H1 (cell line): ENCODE measurements around the gene PAN2. TPM values are rescaled to one million over a fixed set of nuclear protein-coding genes. Genes with fewer than 3 reads are reported as not detected.

Experiments
- CTCF ChIA-PET: fragments of 300-600 bp; sonication (Branson Sonifier 250); formaldehyde crosslinking; loops from one replicate; lab custom pipeline; 2021; ENCODE audit not compliant: partially characterized antibody; lab: Charles Lee
- POLR2A ChIA-PET: fragments of 300-600 bp; sonication (Branson Sonifier 250); formaldehyde crosslinking; loops from one replicate; lab custom pipeline; 2021; ENCODE audit warnings: inconsistent platforms; ENCODE audit not compliant: partially characterized antibody; lab: Charles Lee
- DNase-seq, 2 experiments: peaks; one replicate each; pipeline versions ENCODE4 v3.0.0 to v3.0.0-alpha.2; 2010 to 2022; ENCODE audit warnings: low spot score in 2 of 2, low read depth in 1 of 2, mixed read lengths in 1 of 2
- FAIRE-seq: peaks from 2 replicates; lab custom pipeline; 2011; peaks lifted over from hg19 to GRCh38; lab: Jason Lieb, UNC
- H2AFZ ChIP-seq: 2 replicates; pipeline ENCODE4 v1.8.1; 2012; ENCODE audit warnings: low read length, inconsistent platforms
- H2AK5ac ChIP-seq: 2 replicates; pipeline ENCODE4 v1.6.1; 2013; ENCODE audit warnings: low read depth, low read length
- H2BK120ac ChIP-seq: replicated peaks from 2 replicates; pipeline ENCODE3; 2013; ENCODE audit warnings: low read depth, low read length, inconsistent platforms
- H2BK12ac ChIP-seq: 2 replicates; pipeline ENCODE4 v1.6.1; 2013; ENCODE audit warnings: low read depth, low read length
- H2BK15ac ChIP-seq: 2 replicates; pipeline ENCODE4 v1.6.1; 2013; ENCODE audit warnings: low read length
- H2BK20ac ChIP-seq: 2 replicates; pipeline ENCODE4 v1.6.1; 2013; ENCODE audit warnings: low read length
- H2BK5ac ChIP-seq: 2 replicates; pipeline ENCODE4 v1.6.1; 2013; ENCODE audit warnings: low read depth, low read length
- H3K14ac ChIP-seq: 2 replicates; pipeline ENCODE4 v1.6.1; 2013; ENCODE audit warnings: inconsistent platforms; ENCODE audit not compliant: insufficient read length
- H3K18ac ChIP-seq: 2 replicates; pipeline ENCODE4 v1.6.1; 2013; ENCODE audit warnings: low read length; ENCODE audit errors: extremely low read depth
- H3K23ac ChIP-seq: 2 replicates; pipeline ENCODE4 v1.6.1; 2013; ENCODE audit warnings: inconsistent platforms; ENCODE audit not compliant: insufficient read length
- H3K23me2 ChIP-seq: 2 replicates; pipeline ENCODE4 v1.6.1; 2013; ENCODE audit warnings: low read depth, low read length
- H3K27ac ChIP-seq: 2 replicates; pipeline ENCODE4 v1.6.1; 2011; ENCODE audit warnings: low read depth, low read length, inconsistent platforms
- H3K27me3 ChIP-seq, 4 experiments: replicated peaks in 1 of 4; 1 replicate in 1 of 4; 2 replicates in 3 of 4; pipeline versions ENCODE4 v1.6.1 to v1.8.1; 2011 to 2013; ENCODE audit warnings: low read length in 3 of 4, mild to moderate bottlenecking in 3 of 4, inconsistent platforms in 2 of 4, mixed read lengths in 2 of 4, moderate library complexity in 1 of 4; ENCODE audit not compliant: control insufficient read depth in 3 of 4, insufficient read depth in 3 of 4; ENCODE audit errors: extremely low read depth in 1 of 4
- H3K36me3 ChIP-seq, 4 experiments: 2 replicates each; pipeline versions ENCODE4 v1.6.1 to v1.8.1; 2011 to 2013; ENCODE audit warnings: mild to moderate bottlenecking in 4 of 4, low read length in 3 of 4, moderate library complexity in 2 of 4, control low read depth in 1 of 4, inconsistent platforms in 1 of 4; ENCODE audit not compliant: insufficient read depth in 4 of 4, control insufficient read depth in 2 of 4
- H3K4ac ChIP-seq: replicated peaks from 2 replicates; pipeline ENCODE3; 2013; ENCODE audit warnings: low read length, low read depth, mixed read lengths, inconsistent platforms; ENCODE audit not compliant: insufficient read length
- H3K4me1 ChIP-seq, 4 experiments: replicated peaks in 1 of 4; 1 replicate in 1 of 4; 2 replicates in 3 of 4; pipeline versions ENCODE4 v1.6.1 to v1.8.1; 2011 to 2013; ENCODE audit warnings: low read length in 3 of 4, inconsistent platforms in 2 of 4, mixed read lengths in 1 of 4; ENCODE audit not compliant: insufficient read depth in 4 of 4, control insufficient read depth in 3 of 4
- H3K4me2 ChIP-seq, 2 experiments: 2 replicates each; pipeline versions ENCODE4 v1.6.1 to v1.8.1; 2011 to 2013; ENCODE audit warnings: low read depth in 2 of 2, low read length in 2 of 2, control low read depth in 1 of 2, inconsistent platforms in 1 of 2, mild to moderate bottlenecking in 1 of 2; ENCODE audit not compliant: insufficient read depth in 1 of 2
- H3K4me3 ChIP-seq, 4 experiments: fragments of 200-600, 300-600 bp in 1 of 4; sonication (generic), shearing (Covaris generic), sonication (Bioruptor Twin) in 1 of 4; 2 replicates each; pipeline versions ENCODE4 v1.5.1 to v1.8.1; 2011 to 2016; ENCODE audit warnings: low read length in 4 of 4, low read depth in 3 of 4, control low read depth in 2 of 4, inconsistent platforms in 2 of 4, mild to moderate bottlenecking in 2 of 4, mixed read lengths in 1 of 4, moderate library complexity in 1 of 4; ENCODE audit not compliant: insufficient read depth in 2 of 4; ENCODE audit errors: extremely low read depth in 1 of 4
- H3K56ac ChIP-seq: replicated peaks from 2 replicates; pipeline ENCODE3; 2013; ENCODE audit warnings: low read depth, mild to moderate bottlenecking, mixed read lengths, low read length, inconsistent platforms; ENCODE audit not compliant: insufficient read length
- H3K79me1 ChIP-seq: 2 replicates; pipeline ENCODE4 v1.6.1; 2013; ENCODE audit warnings: low read depth, low read length, control low read depth
- H3K79me2 ChIP-seq, 2 experiments: 2 replicates each; pipeline versions ENCODE4 v1.6.1 to v1.8.1; 2012 to 2013; ENCODE audit warnings: low read length in 2 of 2, mild to moderate bottlenecking in 2 of 2, inconsistent platforms in 1 of 2; ENCODE audit not compliant: insufficient read depth in 2 of 2, control insufficient read depth in 1 of 2
- H3K9ac ChIP-seq, 4 experiments: replicated peaks in 1 of 4; 1 replicate in 1 of 4; 2 replicates in 3 of 4; pipeline versions ENCODE4 v1.6.1 to v1.8.1; 2011 to 2013; ENCODE audit warnings: low read depth in 3 of 4, low read length in 3 of 4, control low read depth in 2 of 4, mild to moderate bottlenecking in 2 of 4, moderate library complexity in 2 of 4, inconsistent platforms in 1 of 4; ENCODE audit errors: extremely low read depth in 1 of 4
- H3K9me3 ChIP-seq, 2 experiments: 2 replicates each; pipeline versions ENCODE4 v1.6.1 to v1.8.1; 2012 to 2013; ENCODE audit warnings: mild to moderate bottlenecking in 2 of 2, moderate library complexity in 2 of 2, control low read depth in 1 of 2, inconsistent platforms in 1 of 2, low read depth in 1 of 2, low read length in 1 of 2, mixed read lengths in 1 of 2; ENCODE audit not compliant: insufficient read depth in 2 of 2
- H4K20me1 ChIP-seq, 2 experiments: replicated peaks in 1 of 2; 2 replicates each; pipeline versions ENCODE3 to v1.8.1; 2011 to 2013; ENCODE audit warnings: inconsistent platforms in 2 of 2, low read length in 2 of 2, mild to moderate bottlenecking in 1 of 2; ENCODE audit not compliant: insufficient read depth in 2 of 2, control insufficient read depth in 1 of 2
- H4K5ac ChIP-seq: 2 replicates; pipeline ENCODE4 v1.6.1; 2013; ENCODE audit warnings: low read length, low read depth, mixed read lengths, inconsistent platforms; ENCODE audit not compliant: insufficient read length
- H4K8ac ChIP-seq: 2 replicates; pipeline ENCODE4 v1.8.0; 2013; ENCODE audit warnings: mild to moderate bottlenecking, moderate library complexity, low read length, inconsistent platforms; ENCODE audit not compliant: insufficient read depth; ENCODE audit errors: extremely low read depth
- H4K91ac ChIP-seq: replicated peaks from 2 replicates; pipeline ENCODE3; 2013; ENCODE audit warnings: low read length, mixed read lengths, inconsistent platforms; ENCODE audit not compliant: insufficient read length
- EP300 ChIP-seq, 2 experiments: IDR thresholded peaks; 1 replicate in 1 of 2; 2 replicates in 1 of 2; pipeline ENCODE4 v1.6.1; 2011 to 2012; ENCODE audit warnings: low read depth in 2 of 2, low read length in 2 of 2, mild to moderate bottlenecking in 2 of 2, borderline replicate concordance in 1 of 2, inconsistent platforms in 1 of 2, moderate library complexity in 1 of 2
- FOSL1 ChIP-seq: IDR thresholded peaks from 2 replicates; pipeline ENCODE4 v1.6.1; 2011; ENCODE audit warnings: mild to moderate bottlenecking, low read depth, low read length, moderate library complexity; ENCODE audit not compliant: insufficient read depth
- GABPA ChIP-seq: IDR thresholded peaks from 2 replicates; pipeline ENCODE4 v1.6.1; 2011; ENCODE audit warnings: mild to moderate bottlenecking, low read length, moderate library complexity, borderline replicate concordance; ENCODE audit not compliant: insufficient read depth
- HDAC2 ChIP-seq, 2 experiments: fragments of 300-600 bp in 1 of 2; sonication (generic) in 1 of 2; IDR thresholded peaks; 2 replicates each; pipeline ENCODE4 v1.6.1; 2011 to 2012; ENCODE audit warnings: low read depth in 2 of 2, low read length in 2 of 2, mild to moderate bottlenecking in 2 of 2, moderate library complexity in 2 of 2, borderline replicate concordance in 1 of 2, inconsistent platforms in 1 of 2
- RNF2 ChIP-seq: fragments of 200-900, 300-1000 bp; sonication (generic); IDR thresholded peaks from 2 replicates; pipeline ENCODE4 v1.7.1; 2016; ENCODE audit warnings: borderline replicate concordance, low read depth, mild to moderate bottlenecking, antibody characterized with exemption, low read length; ENCODE audit not compliant: poor library complexity, severe bottlenecking; ENCODE audit errors: missing control alignments
- SAP30 ChIP-seq: fragments of 300-600 bp; sonication (generic); IDR thresholded peaks from 2 replicates; pipeline ENCODE4 v1.7.1; 2012; ENCODE audit warnings: low read length, moderate library complexity, mild to moderate bottlenecking, inconsistent platforms; ENCODE audit not compliant: insufficient read depth, insufficient replicate concordance
- SIRT6 ChIP-seq: IDR thresholded peaks from one replicate; pipeline ENCODE4 v1.7.1; 2012; ENCODE audit warnings: low read length, inconsistent platforms
- SUZ12 ChIP-seq: fragments of 200-600 bp; sonication (generic); IDR thresholded peaks from 2 replicates; pipeline ENCODE4 v1.6.1; 2012; ENCODE audit warnings: mild to moderate bottlenecking, inconsistent platforms, low read length, moderate library complexity, mixed read lengths
- TBP ChIP-seq: IDR thresholded peaks from 2 replicates; pipeline ENCODE4 v1.6.1; 2011; ENCODE audit warnings: low read depth, low read length, improper control_type of control experiment
- TCF12 ChIP-seq: IDR thresholded peaks from 2 replicates; pipeline ENCODE4 v1.6.1; 2011; ENCODE audit warnings: low read depth, mild to moderate bottlenecking, low read length
- WGBS, 2 experiments: shearing (Covaris generic) in 1 of 2; methylation state at CpG; one replicate each; pipeline versions ENCODE4 v1.1.6 to v1.1.7; 2013 to 2015; ENCODE audit warnings: low lambda C conversion rate in 2 of 2, mixed read lengths in 2 of 2, inconsistent platforms in 1 of 2, low coverage in 1 of 2, missing lambda C conversion rate in 1 of 2; ENCODE audit not compliant: insufficient replicate concordance in 2 of 2, insufficient coverage in 1 of 2, insufficient read length in 1 of 2; ENCODE audit errors: extremely low coverage in 1 of 2, missing lambda C conversion rate in 1 of 2; 5-methylcytosine and 5-hydroxymethylcytosine counted together
- polyA plus RNA-seq, 7 experiments: library from polyadenylated mRNA; depleted of rRNA in 3 of 7; stranded (reverse) in 5 of 7; unstranded in 2 of 7; fragments of >200 nt in 5 of 7; fragments of 200-250 nt in 2 of 7; gene quantifications; 1 replicate in 5 of 7; 2 replicates in 1 of 7; 4 replicates in 1 of 7; pipeline versions ENCODE4 v1.2.1 to v1.2.3, GENCODE V29; 2011 to 2013; ENCODE audit warnings: missing spikeins in 2 of 7, mixed read lengths in 2 of 7
- total RNA-seq: library from RNA; stranded (reverse); fragmentation: NEBNext Ultra II Directional; extraction: Animal tissue kit (Norgen Biotek cat#: 25700); gene quantifications from 2 replicates; pipeline ENCODE4 v1.2.1, GENCODE V29; 2021

The PAN2 gene
- total and polyA plus RNA-seq, 2 of the 8 experiments (the other 6 are each of a cell fraction or from before 2014, with no cell fraction given) = 29.6 to 36.7 TPM

- Histone ChIP-seq H3K79me2 (no peaks in the 10 kb centered on the region), H3K4ac (no peak overlapping the region), H3K27ac (no peak overlapping the region), H2AK5ac (no peak overlapping the region), H2BK120ac (no peak overlapping the region), H4K20me1 (no peaks in the 10 kb centered on the region), H3K4me2 (no peak overlapping the region), H2BK20ac (no peak overlapping the region), H2AFZ (no peak overlapping the region), H3K79me1 (no peaks in the 10 kb centered on the region), H3K9me3 (no peaks in the 10 kb centered on the region), H4K8ac (no peak overlapping the region), H2BK12ac (no peak overlapping the region), H3K14ac (no peak overlapping the region), H3K4me3 (no peak overlapping the region), H3K18ac (no peak overlapping the region), H3K23me2 (no peaks in the 10 kb centered on the region), H3K23ac (no peak overlapping the region), H4K5ac (no peak overlapping the region), H3K4me1 (no peaks in the 10 kb centered on the region), H3K36me3 (peaks cover 5 to 63% (median 46%) of the 10 kb centered on the region in 4 experiments; a peak in 7 of 8 replicates), H4K91ac (no peak overlapping the region), H3K9ac (no peak overlapping the region), H2BK5ac (no peak overlapping the region), H2BK15ac (no peak overlapping the region), H3K56ac (no peak overlapping the region), H3K27me3 (no peaks in the 10 kb centered on the region)
- ChIA-PET POLR2A (interaction anchor here (0.6 to 1.9 kb wide), 6 partner anchors 8 to 142 kb away, joined by 3 to 6 read pairs (median 4); partner anchors contain the start of genes CNPY2 and TIMELESS), CTCF (interaction anchor here (1.0 to 2.1 kb wide), 2 partner anchors 10 to 188 kb away, joined by 3 to 12 read pairs; no protein-coding TSS in a partner anchor)
- WGBS, 2 experiments = 96% methylated on average over 7 of the region's 7 CpGs; no CpG with 5 or more reads in 1 of the 2 experiments
- FAIRE-seq (no peak), DNase-seq (no peak)
- no peak for TF ChIP-seq SAP30
- TF ChIP-seq GABPA = no peak
- TF ChIP-seq EP300 (IDR thresholded peaks at IDR 0.05; ENCODE audit: borderline replicate concordance in 1 of 2, low read depth in 2 of 2, low read length in 2 of 2) = no peak
- TF ChIP-seq FOSL1 = no peak
- TF ChIP-seq HDAC2 (IDR thresholded peaks at IDR 0.05; ENCODE audit: borderline replicate concordance in 1 of 2, low read depth in 2 of 2, low read length in 2 of 2) = no peak
- no peak for TF ChIP-seq TBP
- TF ChIP-seq SIRT6 = no peak
- no peak for TF ChIP-seq SUZ12
- TF ChIP-seq RNF2 = no peak
- no peak for TF ChIP-seq TCF12
Measured at GRCh38 chr12:56307221-56307965, 26.4 kb downstream of the PAN2 start.
